Mesodermal cell (in vitro differentiated cells): ENCODE measurements around the gene NKIRAS1.

Experiments
- H3K27ac ChIP-seq: 2 replicates; pipeline ENCODE4 v1.7.0; 2013; ENCODE audit warnings: mild to moderate bottlenecking, low read depth, low read length, moderate library complexity; ENCODE audit not compliant: severe bottlenecking
- H3K36me3 ChIP-seq: 2 replicates; pipeline ENCODE4 v1.7.1; 2013; ENCODE audit warnings: mild to moderate bottlenecking, low read length, moderate library complexity; ENCODE audit not compliant: control insufficient read depth, insufficient read depth
- H3K4me1 ChIP-seq: one replicate; pipeline ENCODE4 v1.7.1; 2013; ENCODE audit warnings: mild to moderate bottlenecking, low read length; ENCODE audit not compliant: insufficient read depth, control insufficient read depth, poor library complexity, severe bottlenecking
- H3K4me3 ChIP-seq: 2 replicates; pipeline ENCODE4 v1.7.0; 2013; ENCODE audit warnings: low read length, control low read depth, mild to moderate bottlenecking; ENCODE audit not compliant: insufficient read depth, poor library complexity, severe bottlenecking; ENCODE audit errors: extremely low read depth
- H3K9me3 ChIP-seq: 2 replicates; pipeline ENCODE4 v1.7.1; 2013; ENCODE audit warnings: mild to moderate bottlenecking, low read length, moderate library complexity; ENCODE audit not compliant: control insufficient read depth
- WGBS, 2 experiments: methylation state at CpG; one replicate each; pipeline ENCODE4 v1.1.5; 2013; ENCODE audit warnings: missing lambda C conversion rate in 2 of 2; ENCODE audit not compliant: insufficient coverage in 2 of 2; 5-methylcytosine and 5-hydroxymethylcytosine counted together

Gene NKIRAS1

GRCh38 chr3:23940775-23941174 lies 24.0 kb upstream of the NKIRAS1 start:
- H3K4me1 ChIP-seq = no peaks in the 10 kb centered on the region
- H3K4me3 ChIP-seq = no peak overlapping the region
- H3K9me3 ChIP-seq = peaks cover 8% of the 10 kb centered on the region
- peak overlapping the region; percentile 57 for H3K27ac ChIP-seq
- no peaks in the 10 kb centered on the region for H3K36me3 ChIP-seq
- WGBS, 2 experiments = 83 to 90% methylated on average over 3 to 4 of the region's 5 CpGs

- Histone ChIP-seq H3K36me3 (no peaks in the 10 kb centered on the region), H3K4me1 (no peaks in the 10 kb centered on the region), H3K9me3 (peaks cover 8% of the 10 kb centered on the region), H3K27ac (no peak overlapping the region), H3K4me3 (no peak overlapping the region)
These were observed 21.9 kb upstream of the NKIRAS1 start for GRCh38 chr3:23938688-23939087.

GRCh38 chr3:23937296-23937695 lies 20.5 kb upstream of the NKIRAS1 start:
- Histone ChIP-seq H3K36me3 (no peaks in the 10 kb centered on the region), H3K4me3 (no peak overlapping the region), H3K27ac (no peak overlapping the region), H3K9me3 (peaks cover 8% of the 10 kb centered on the region), H3K4me1 (no peaks in the 10 kb centered on the region)
- no CpG with 5 or more reads among the region's 1 CpG for WGBS, 2 experiments

- peaks cover 8% of the 10 kb centered on the region for H3K9me3 ChIP-seq
- WGBS, 2 experiments = 68 to 91% methylated on average over 3 to 4 of the region's 4 CpGs
These were observed 17.5 kb upstream of the NKIRAS1 start for GRCh38 chr3:23934253-23934652.

GRCh38 chr3:23932571-23932970 lies 15.8 kb upstream of the NKIRAS1 start:
- Histone ChIP-seq H3K4me3 (no peak overlapping the region), H3K36me3 (no peaks in the 10 kb centered on the region), H3K4me1 (peaks cover 7% of the 10 kb centered on the region), H3K9me3 (no peaks in the 10 kb centered on the region), H3K27ac (no peak overlapping the region)
- 93% methylated on average over 2 of the region's 4 CpGs; no CpG with 5 or more reads in 1 of the 2 experiments for whole genome bisulfite sequencing, 2 experiments

More at GRCh38 chr3:23934253-23934652, 17.5 kb upstream of the NKIRAS1 start:
- Histone ChIP-seq H3K4me3 (no peak overlapping the region), H3K36me3 (no peaks in the 10 kb centered on the region), H3K4me1 (peaks cover 2% of the 10 kb centered on the region), H3K27ac (no peak overlapping the region)

GRCh38 chr3:23931597-23931996 lies 14.8 kb upstream of the NKIRAS1 start:
- Histone ChIP-seq H3K4me3 (no peak overlapping the region), H3K27ac (no peak overlapping the region), H3K9me3 (no peaks in the 10 kb centered on the region), H3K4me1 (peaks cover 7% of the 10 kb centered on the region), H3K36me3 (no peaks in the 10 kb centered on the region)
- 90 to 100% methylated on average over 2 to 3 of the region's 3 CpGs for WGBS, 2 experiments

- WGBS, 2 experiments = 87 to 92% methylated on average over 3 to 5 of the region's 8 CpGs
- Histone ChIP-seq H3K27ac (no peak overlapping the region), H3K4me1 (peaks cover 13% of the 10 kb centered on the region), H3K4me3 (no peak overlapping the region), H3K9me3 (no peaks in the 10 kb centered on the region), H3K36me3 (no peaks in the 10 kb centered on the region)
These were observed 11.7 kb upstream of the NKIRAS1 start for GRCh38 chr3:23928524-23928923.

- Histone ChIP-seq H3K4me3 (no peak overlapping the region), H3K9me3 (no peaks in the 10 kb centered on the region), H3K27ac (no peak overlapping the region), H3K36me3 (peaks cover 4% of the 10 kb centered on the region), H3K4me1 (peaks cover 13% of the 10 kb centered on the region)
- WGBS, 2 experiments = 67 to 81% methylated on average over 1 to 2 of the region's 3 CpGs
These were observed 9.9 kb upstream of the NKIRAS1 start for GRCh38 chr3:23926736-23927135.

- H3K9me3 ChIP-seq = no peaks in the 10 kb centered on the region
- WGBS, 2 experiments = 90 to 93% methylated on average over 5 to 6 of the region's 7 CpGs
- peaks cover 9% of the 10 kb centered on the region for H3K36me3 ChIP-seq
- H3K4me1 ChIP-seq = peaks cover 13% of the 10 kb centered on the region
- H3K4me3 ChIP-seq = no peak overlapping the region
- no peak overlapping the region for H3K27ac ChIP-seq
These were observed 9.5 kb upstream of the NKIRAS1 start for GRCh38 chr3:23926246-23926645.

- no CpG with 5 or more reads among the region's 2 CpGs for WGBS, 2 experiments
- Histone ChIP-seq H3K4me1 (peaks cover 13% of the 10 kb centered on the region), H3K9me3 (no peaks in the 10 kb centered on the region), H3K4me3 (no peak overlapping the region), H3K27ac (no peak overlapping the region), H3K36me3 (peaks cover 31% of the 10 kb centered on the region)
These were observed 7.0 kb upstream of the NKIRAS1 start for GRCh38 chr3:23923786-23924185.

- Histone ChIP-seq H3K9me3 (no peaks in the 10 kb centered on the region), H3K36me3 (peaks cover 44% of the 10 kb centered on the region), H3K27ac (peak overlapping the region; percentile 32), H3K4me3 (no peak overlapping the region), H3K4me1 (peaks cover 9% of the 10 kb centered on the region)
- WGBS, 2 experiments = 91 to 100% methylated on average over 1 of the region's 3 CpGs
These were observed 4.3 kb upstream of the NKIRAS1 start for GRCh38 chr3:23921052-23921511.
